ENCODE measurements around the gene GASK1A. TPM values are rescaled to one million over a fixed set of nuclear protein-coding genes. Genes with fewer than 3 reads are reported as not detected.

GASK1A gene
- total RNA-seq, 2 donors from 2014 or later, result 4.0 to 5.3 TPM

- Histone ChIP-seq H3K4me3 (ENCODE audit: low read length) (no peak overlapping the region), H3K4me1 (ENCODE audit: control insufficient read depth, insufficient read depth, low read length) (no peaks in the 10 kb centered on the region), H3K9me3 (ENCODE audit: control insufficient read depth, low read length) (no peaks in the 10 kb centered on the region), H3K9ac (ENCODE audit: extremely low read depth, low read length, poor library complexity, severe bottlenecking) (no peak overlapping the region), H3K27ac (ENCODE audit: low read depth, low read length) (no peak overlapping the region), H3K36me3 (ENCODE audit: control insufficient read depth, insufficient read depth, low read length) (no peaks in the 10 kb centered on the region), H3K27me3 (ENCODE audit: control insufficient read depth, insufficient read depth, low read length, poor library complexity, severe bottlenecking) (no peaks in the 10 kb centered on the region)
- H3K27me3 Mint-ChIP-seq (ENCODE audit: insufficient read depth), result peaks cover 16% of the 10 kb centered on the region
- WGBS, 2 experiments (ENCODE audit: insufficient coverage in 1 of 2, insufficient read length in 1 of 2), result no CpG with 5 or more reads among the region's 2 CpGs
- no peak overlapping the region for H3K27ac Mint-ChIP-seq
- DNase-seq, result no peak
- H3K4me3 Mint-ChIP-seq, result no peak overlapping the region
- no peaks in the 10 kb centered on the region for H3K4me1 Mint-ChIP-seq
- no peak for TF ChIP-seq CTCF (conservative IDR thresholded peaks at IDR 0.05)
- H3K36me3 Mint-ChIP-seq (ENCODE audit: low read depth), result no peaks in the 10 kb centered on the region
- H3K9me3 Mint-ChIP-seq, result no peaks in the 10 kb centered on the region
Observed at GRCh38 chr3:42963269-42963668, 15.8 kb upstream of the GASK1A start.

- Mint-ChIP-seq H3K9me3 (no peaks in the 10 kb centered on the region), H3K27me3 (ENCODE audit: insufficient read depth) (peaks cover 18% of the 10 kb centered on the region), H3K27ac (no peak overlapping the region), H3K36me3 (ENCODE audit: low read depth) (no peaks in the 10 kb centered on the region), H3K4me3 (no peak overlapping the region), H3K4me1 (no peaks in the 10 kb centered on the region)
- Histone ChIP-seq H3K9ac (ENCODE audit: extremely low read depth, low read length, poor library complexity, severe bottlenecking) (no peak overlapping the region), H3K27ac (ENCODE audit: low read depth, low read length) (no peak overlapping the region), H3K36me3 (ENCODE audit: control insufficient read depth, insufficient read depth, low read length) (no peaks in the 10 kb centered on the region), H3K4me1 (ENCODE audit: control insufficient read depth, insufficient read depth, low read length) (no peaks in the 10 kb centered on the region), H3K4me3 (ENCODE audit: low read length) (no peak overlapping the region), H3K27me3 (ENCODE audit: control insufficient read depth, insufficient read depth, low read length, poor library complexity, severe bottlenecking) (no peaks in the 10 kb centered on the region), H3K9me3 (ENCODE audit: control insufficient read depth, low read length) (no peaks in the 10 kb centered on the region)
- 87 to 89% methylated on average over 4 of the region's 4 CpGs for WGBS, 2 experiments (ENCODE audit: insufficient coverage in 1 of 2, insufficient read length in 1 of 2)
- no peak for TF ChIP-seq CTCF (conservative IDR thresholded peaks at IDR 0.05)
- no peak for DNase-seq
Observed at GRCh38 chr3:42964266-42964665, 14.8 kb upstream of the GASK1A start.

- Mint-ChIP-seq H3K4me1 (no peaks in the 10 kb centered on the region), H3K4me3 (no peak overlapping the region), H3K27me3 (ENCODE audit: insufficient read depth) (peaks cover 30% of the 10 kb centered on the region), H3K9me3 (peaks cover 29% of the 10 kb centered on the region), H3K27ac (no peak overlapping the region), H3K36me3 (ENCODE audit: low read depth) (peaks cover 2% of the 10 kb centered on the region)
- Histone ChIP-seq H3K27ac (ENCODE audit: low read depth, low read length) (no peak overlapping the region), H3K9me3 (ENCODE audit: control insufficient read depth, low read length) (peaks cover 20% of the 10 kb centered on the region), H3K36me3 (ENCODE audit: control insufficient read depth, insufficient read depth, low read length) (no peaks in the 10 kb centered on the region), H3K27me3 (ENCODE audit: control insufficient read depth, insufficient read depth, low read length, poor library complexity, severe bottlenecking) (no peaks in the 10 kb centered on the region), H3K4me1 (ENCODE audit: control insufficient read depth, insufficient read depth, low read length) (no peaks in the 10 kb centered on the region), H3K4me3 (ENCODE audit: low read length) (no peak overlapping the region), H3K9ac (ENCODE audit: extremely low read depth, low read length, poor library complexity, severe bottlenecking) (no peak overlapping the region)
- TF ChIP-seq CTCF (conservative IDR thresholded peaks at IDR 0.05), result no peak
- DNase-seq, result no peak
Observed at GRCh38 chr3:42970557-42970956, 8.6 kb upstream of the GASK1A start.

Data from endodermal cell (in vitro differentiated cells).